Measurements from ENCODE around the gene CITED1.

The CITED1 gene

DNA sequence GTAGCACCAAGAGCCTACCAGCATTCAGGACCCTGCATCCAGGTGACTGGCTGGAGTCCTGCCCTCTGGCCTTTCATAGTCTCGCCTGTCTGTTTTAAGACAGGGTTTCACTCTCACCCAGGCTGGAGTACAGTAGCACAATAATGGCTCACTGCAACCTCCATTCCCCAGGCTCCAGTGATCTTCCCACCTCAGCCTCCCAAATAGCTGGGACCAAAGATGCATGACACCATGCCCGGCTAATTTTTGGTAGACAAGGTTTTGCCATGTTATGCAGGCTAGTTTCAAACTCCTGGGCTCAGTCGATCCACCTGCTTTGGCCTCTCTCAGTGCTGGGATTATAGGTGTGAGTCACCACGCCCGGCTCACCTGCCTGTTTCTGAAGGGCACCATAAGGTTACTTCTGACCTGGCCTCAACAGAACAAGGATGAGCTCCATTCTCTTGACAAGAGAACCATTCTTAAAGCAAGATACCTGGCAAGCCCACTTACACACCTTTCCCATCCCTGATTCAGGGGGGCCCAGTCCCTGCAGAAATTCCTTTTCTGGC is 35.3 kb downstream of the CITED1 start:
- no peak for DNase-seq (ENCODE audit: low read depth)

DNA sequence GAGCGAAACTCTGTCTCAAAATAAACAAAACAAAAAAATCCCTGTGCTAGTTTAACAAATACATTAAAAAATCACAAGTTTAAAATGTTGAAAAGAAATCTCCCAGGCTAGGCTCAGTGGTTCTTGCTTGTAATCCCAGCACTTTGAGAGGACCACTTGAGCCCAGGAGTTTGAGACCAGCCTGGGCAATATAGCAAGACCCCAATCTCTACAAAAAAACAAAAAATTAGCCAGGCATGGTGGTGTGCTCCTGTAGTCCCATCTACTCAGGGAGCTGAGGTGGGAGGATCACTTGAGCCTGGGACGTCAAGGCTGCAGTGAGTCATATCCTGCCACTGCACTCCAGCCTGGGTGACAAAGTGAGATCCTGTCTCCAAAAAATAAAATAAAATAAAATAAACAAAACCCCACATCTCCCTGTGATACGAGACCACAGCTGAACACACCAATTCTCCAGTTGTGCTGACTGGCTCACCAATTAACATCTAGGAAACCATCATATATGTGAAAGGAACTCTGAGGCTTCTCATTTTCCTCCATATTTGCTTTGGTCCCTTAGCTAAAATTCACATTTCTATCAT is 36.0 kb downstream of the CITED1 start:
- peak; percentile 44 for DNase-seq (ENCODE audit: low read depth)

DNA sequence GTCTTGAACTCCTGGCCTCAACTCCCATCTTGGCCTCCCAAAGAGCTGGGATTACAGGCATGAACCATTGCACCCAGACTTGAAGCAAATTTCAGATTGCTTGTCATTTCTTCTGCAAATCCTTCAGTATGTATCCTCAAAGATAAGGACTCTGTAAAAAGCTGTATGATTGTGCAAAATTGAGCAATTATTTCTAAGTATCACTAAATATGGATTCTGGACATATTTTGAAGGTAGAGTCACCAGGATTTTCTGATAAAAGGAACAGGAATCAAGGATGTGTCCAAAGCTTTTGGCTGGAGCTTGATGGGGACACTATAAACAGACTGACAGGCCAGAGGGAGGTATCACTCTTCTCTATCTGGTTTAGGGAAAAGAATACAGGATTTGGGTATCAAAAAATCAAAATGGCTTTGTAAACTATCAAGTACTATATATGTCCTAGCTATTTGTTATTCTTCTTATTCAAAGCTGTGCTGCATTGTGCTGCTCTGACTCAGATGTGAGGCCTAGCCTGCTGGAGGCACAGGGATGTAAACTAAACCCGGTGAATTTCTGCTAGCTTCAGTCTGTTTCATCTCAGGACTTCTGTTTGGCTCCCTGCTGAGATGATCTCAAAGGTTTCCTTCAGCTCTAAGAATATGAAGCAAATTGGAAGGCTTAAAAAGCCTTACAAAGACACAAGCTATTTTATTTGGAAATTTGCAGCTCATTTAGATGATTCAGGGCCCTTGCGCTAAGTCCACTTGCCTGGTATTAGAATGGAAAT is 36.9 kb downstream of the CITED1 start:
- peak; percentile 54 for DNase-seq (ENCODE audit: low read depth)

DNA sequence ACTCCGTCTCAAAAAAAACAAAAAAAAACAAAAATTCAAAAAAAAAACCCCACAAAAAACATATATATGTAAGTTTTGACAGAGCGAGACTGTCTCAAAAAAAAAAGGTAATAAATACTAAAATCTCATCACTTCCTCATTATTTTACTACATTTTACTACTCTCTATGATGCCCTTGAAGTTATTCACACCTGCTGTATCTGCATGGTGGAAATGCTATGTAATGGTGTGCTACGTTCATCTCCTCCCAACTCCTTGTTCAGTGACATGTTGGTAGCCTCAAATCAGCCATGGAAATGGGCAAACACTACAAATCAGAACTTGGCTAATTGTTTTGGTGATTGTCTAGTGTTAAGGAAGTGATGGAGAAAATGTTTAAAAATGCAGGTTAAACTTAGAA is 40.5 kb downstream of the CITED1 start:
- no peak for DNase-seq (ENCODE audit: low read depth)

DNA sequence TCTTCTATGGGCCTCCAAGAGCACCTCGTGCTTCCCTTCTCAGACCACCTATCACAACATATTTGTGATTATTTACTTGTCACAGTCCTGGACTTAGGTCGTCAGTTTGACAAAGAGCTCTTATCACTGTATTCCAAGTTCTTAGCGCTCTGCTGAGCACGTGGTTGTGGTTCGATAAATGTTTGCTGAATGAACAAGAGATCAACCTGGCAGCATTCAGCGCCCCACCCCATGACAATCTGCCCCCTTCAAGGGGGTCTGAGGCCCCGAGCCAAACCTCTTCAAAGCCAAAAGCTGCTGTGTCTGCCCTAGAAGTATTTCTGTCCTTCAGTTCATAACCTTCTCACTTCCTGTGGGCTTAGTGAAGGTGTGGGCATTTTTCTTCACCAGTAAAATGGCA is 43.6 kb downstream of the CITED1 start:
- DNase-seq (ENCODE audit: low read depth): no peak

DNA sequence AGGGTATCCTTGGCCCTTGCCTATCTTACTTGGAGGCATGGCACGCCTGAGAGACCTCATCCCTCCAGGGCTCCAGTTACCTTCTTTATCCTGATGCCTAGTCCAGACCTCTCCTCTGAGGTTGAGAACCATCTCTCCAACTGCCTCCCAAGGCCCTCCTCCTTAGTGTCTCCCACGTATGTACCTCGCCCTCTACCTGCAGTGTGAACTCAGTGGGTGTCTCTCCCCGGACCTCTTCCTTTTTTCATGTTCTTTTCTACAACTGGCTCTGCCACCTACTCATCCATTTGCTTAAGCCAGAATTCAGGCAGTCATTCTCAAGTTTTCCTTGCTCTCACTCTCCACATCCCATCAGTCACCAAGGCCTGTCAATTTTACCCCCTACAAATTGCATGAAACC is 45.3 kb downstream of the CITED1 start:
- DNase-seq (ENCODE audit: low read depth): no peak

DNA sequence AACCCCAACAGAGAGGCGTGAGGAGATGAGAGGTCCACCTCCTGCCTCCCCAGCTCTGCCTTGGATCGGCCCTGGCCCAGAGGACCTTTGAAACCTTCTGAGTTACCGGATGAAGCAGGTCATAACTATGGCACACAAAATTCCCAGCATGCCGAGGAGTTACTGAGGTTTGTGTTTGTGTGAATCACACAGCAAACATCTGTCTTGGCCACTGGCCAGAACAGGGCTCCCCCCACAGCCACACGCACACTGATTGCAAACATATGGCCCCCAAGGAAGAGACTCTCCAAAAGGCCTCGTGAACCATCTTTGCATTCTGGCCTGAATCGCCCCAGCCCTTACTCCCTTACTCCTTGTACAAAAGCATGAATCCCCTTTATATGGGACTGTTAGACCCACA is 47.5 kb downstream of the CITED1 start:
- peak; percentile 74 for DNase-seq (ENCODE audit: low read depth)

DNA sequence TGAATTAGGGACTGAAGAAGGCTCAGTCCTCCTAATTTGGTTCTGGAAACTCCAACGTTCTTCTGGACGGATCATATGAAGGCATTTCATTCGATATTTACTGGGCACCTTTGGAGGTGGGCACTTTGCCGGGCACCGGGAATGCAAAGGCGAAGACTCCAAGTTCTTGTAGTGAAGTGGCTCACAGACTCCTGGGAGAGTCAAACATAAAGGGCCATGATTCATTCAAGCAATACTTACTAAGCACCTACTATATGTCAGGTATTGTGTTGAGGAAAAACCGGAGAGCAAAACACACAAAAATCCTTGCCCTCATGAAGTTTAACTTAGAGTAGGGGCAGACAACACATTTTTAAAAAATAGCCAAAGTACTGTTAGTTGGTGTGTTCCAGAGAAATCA is 49.9 kb downstream of the CITED1 start:
- no peak for DNase-seq (ENCODE audit: low read depth)

DNA sequence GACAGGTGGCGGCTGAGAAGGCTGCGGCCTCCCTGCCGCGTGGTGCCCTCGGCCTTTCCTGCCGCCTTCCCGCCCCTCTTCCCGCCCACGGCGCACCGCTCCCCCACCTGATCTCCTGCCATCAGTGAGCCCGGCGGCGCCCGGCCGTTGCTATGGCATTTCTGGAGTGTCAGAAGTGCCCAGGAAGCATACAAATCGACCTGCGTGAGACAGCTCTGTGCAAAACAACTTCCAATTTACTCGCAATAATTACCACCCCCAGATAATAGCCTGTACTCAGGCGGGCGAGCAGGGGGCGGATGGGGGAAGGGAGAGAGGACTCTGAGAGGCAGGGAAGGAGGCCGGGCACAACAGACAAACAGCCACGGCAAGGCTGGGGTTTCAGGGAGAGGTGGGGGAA is 50.3 kb downstream of the CITED1 start:
- no peak for DNase-seq (ENCODE audit: low read depth)

DNA sequence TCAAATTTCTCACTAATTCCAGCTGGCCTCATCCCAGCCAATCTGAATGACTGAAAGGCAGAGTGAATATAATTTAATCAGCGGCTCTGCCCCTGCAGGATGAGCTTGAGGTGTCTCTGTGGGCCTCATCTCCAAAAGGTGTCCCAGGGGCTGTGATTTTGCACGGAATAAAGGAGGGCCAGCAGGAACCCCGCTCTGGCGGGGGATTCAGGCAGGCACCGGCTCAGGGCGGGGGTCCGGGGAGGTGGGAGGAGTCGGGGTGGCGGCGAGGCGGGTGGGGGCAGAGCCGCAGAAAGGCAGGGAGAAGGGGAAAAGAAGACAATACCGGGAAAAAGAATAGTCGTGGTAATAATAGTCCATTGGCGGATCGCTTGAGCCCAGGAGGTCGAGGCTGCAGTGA is 50.9 kb downstream of the CITED1 start:
- no peak for DNase-seq (ENCODE audit: low read depth)

DNA sequence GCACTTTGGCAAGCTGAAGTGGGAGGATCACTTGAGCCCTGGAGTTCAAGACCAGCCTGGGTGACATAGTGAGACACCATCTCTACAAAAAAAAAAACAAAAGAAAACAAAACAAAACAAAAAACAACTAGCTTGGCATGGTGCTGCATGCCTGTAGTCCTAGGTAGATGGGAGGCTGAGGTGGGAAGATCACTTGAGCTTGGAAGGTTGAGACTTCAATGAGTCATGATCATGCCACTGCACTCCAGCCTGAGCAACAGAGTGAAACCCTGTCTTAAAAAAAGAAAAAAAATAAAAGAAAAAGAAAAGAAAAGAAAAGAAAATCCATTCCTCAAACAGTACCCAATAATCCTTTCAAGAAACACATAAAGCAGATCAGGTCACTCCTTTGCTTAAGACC is 52.0 kb downstream of the CITED1 start:
- no peak for DNase-seq (ENCODE audit: low read depth)
